ENCODE measurements around the gene DDX17. TPM values are rescaled to one million over a fixed set of nuclear protein-coding genes. Genes with fewer than 3 reads are reported as not detected.
A peak's percentile ranks its signal among the peaks of the same experiment; 100 is the strongest.

The DDX17 gene
- total RNA-seq, 2 experiments from 2014 or later: 508 to 626 TPM

DNA sequence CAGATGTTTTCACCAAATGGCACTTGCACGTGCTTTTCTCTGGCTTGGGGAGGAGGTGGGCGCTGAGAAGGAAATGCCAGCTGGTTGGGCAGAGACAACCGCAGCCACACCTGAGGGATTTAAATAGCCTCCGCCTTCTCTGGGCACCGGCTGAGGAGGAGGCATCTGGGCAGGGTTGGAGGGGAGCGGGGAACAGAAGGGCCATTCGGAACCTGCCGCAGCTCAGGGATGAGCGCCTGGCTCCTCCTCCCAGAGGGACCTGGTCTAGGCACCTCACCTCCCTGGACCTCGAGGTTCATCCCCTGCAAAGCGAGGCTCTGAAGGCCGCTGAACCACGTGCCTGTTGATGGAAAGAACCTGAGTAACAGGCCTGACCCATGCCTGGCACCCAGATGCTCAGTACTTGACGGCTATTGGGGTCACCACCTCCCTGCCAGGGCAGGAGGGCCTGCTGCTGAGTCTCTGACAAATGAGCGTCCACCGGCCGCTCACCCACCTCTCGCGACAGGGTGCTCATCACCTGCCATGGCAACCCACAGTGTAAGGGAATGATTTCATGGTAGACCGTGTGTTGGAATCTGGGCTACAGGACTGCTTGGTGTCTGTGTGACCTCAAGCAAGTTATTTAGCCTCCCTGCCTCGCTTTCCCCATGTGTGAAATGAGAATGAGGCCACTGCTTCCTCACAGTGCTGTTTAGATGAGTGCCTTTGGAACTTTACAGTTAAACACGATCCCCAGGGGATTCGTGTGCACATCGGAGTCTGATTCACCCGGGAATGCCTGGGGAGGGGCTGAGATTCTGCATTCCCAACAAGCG is 40.2 kb downstream of the DDX17 start:
- H3K79me2 ChIP-seq (ENCODE audit: insufficient read depth, low read depth, low read length): no peaks in the 10 kb centered on the region
- DNase-seq (ENCODE audit: low spot score): peak; percentile 48
- no peaks in the 10 kb centered on the region for H4K20me1 ChIP-seq (ENCODE audit: insufficient read depth, low read length)
- CTCF ChIA-PET (ENCODE audit: unreplicated experiment): no interaction called here
- no TSS peak for BruUV-seq (replicated peaks)
- no peak overlapping the region for H3K27ac ChIP-seq (ENCODE audit: low read depth, low read length, poor library complexity, severe bottlenecking)
- no peak overlapping the region for H3K4me3 ChIP-seq (ENCODE audit: low read depth, low read length, poor library complexity, severe bottlenecking)
- H2AFZ ChIP-seq (ENCODE audit: low read length): no peak overlapping the region
- H3K4me2 ChIP-seq (ENCODE audit: low read length): no peak overlapping the region; the same call in 1 of the 2 replicates
- no peaks in the 10 kb centered on the region for H3K9me2 ChIP-seq (ENCODE audit: insufficient read depth, low read length)
- no peaks in the 10 kb centered on the region for H3K9me3 ChIP-seq (ENCODE audit: low read length)
- intact Hi-C loops (cut with micrococcal nuclease; ENCODE audit: unreplicated experiment): no loop called here
- TF ChIP-seq EZH2phosphoT487 (IDR thresholded peaks at IDR 0.05; ENCODE audit: borderline replicate concordance, low read depth, low read length): no peak
- TF ChIP-seq, protein P1, sequence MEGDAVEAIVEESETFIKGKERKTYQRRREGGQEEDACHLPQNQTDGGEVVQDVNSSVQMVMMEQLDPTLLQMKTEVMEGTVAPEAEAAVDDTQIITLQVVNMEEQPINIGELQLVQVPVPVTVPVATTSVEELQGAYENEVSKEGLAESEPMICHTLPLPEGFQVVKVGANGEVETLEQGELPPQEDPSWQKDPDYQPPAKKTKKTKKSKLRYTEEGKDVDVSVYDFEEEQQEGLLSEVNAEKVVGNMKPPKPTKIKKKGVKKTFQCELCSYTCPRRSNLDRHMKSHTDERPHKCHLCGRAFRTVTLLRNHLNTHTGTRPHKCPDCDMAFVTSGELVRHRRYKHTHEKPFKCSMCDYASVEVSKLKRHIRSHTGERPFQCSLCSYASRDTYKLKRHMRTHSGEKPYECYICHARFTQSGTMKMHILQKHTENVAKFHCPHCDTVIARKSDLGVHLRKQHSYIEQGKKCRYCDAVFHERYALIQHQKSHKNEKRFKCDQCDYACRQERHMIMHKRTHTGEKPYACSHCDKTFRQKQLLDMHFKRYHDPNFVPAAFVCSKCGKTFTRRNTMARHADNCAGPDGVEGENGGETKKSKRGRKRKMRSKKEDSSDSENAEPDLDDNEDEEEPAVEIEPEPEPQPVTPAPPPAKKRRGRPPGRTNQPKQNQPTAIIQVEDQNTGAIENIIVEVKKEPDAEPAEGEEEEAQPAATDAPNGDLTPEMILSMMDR (conservative IDR thresholded peaks at IDR 0.05; ENCODE audit: low read length): no peak
- H3K4me1 ChIP-seq (ENCODE audit: insufficient read depth, low read length, poor library complexity, severe bottlenecking): peaks cover 33% of the 10 kb centered on the region
- H3K36me3 ChIP-seq (ENCODE audit: insufficient read depth, low read length): no peaks in the 10 kb centered on the region
- POLR2A ChIA-PET: interaction anchor here (0.7 kb wide), 1 partner anchor 45 kb away, joined by 3 read pairs; no protein-coding TSS in a partner anchor

GRCh38 chr22:38464992-38465672 is 41.0 kb downstream of the DDX17 start:
- no peak for TF ChIP-seq EZH2phosphoT487 (IDR thresholded peaks at IDR 0.05; ENCODE audit: borderline replicate concordance, low read depth, low read length)
- TF ChIP-seq, protein P1 (conservative IDR thresholded peaks at IDR 0.05; ENCODE audit: low read length): no peak
- Histone ChIP-seq H3K79me2 (ENCODE audit: insufficient read depth, low read depth, low read length) (no peaks in the 10 kb centered on the region), H3K4me3 (ENCODE audit: low read depth, low read length, poor library complexity, severe bottlenecking) (no peak overlapping the region), H3K36me3 (ENCODE audit: insufficient read depth, low read length) (no peaks in the 10 kb centered on the region), H3K9me3 (ENCODE audit: low read length) (no peaks in the 10 kb centered on the region), H2AFZ (ENCODE audit: low read length) (no peak overlapping the region), H3K4me2 (ENCODE audit: low read length) (no peak overlapping the region; the same call in 1 of the 2 replicates), H3K27ac (ENCODE audit: low read depth, low read length, poor library complexity, severe bottlenecking) (no peak overlapping the region), H3K4me1 (ENCODE audit: insufficient read depth, low read length, poor library complexity, severe bottlenecking) (peaks cover 34% of the 10 kb centered on the region), H4K20me1 (ENCODE audit: insufficient read depth, low read length) (no peaks in the 10 kb centered on the region), H3K9me2 (ENCODE audit: insufficient read depth, low read length) (no peaks in the 10 kb centered on the region)
- DNase-seq (ENCODE audit: low spot score): no peak
- ChIA-PET POLR2A (interaction anchor here (0.7 kb wide), 1 partner anchor 127 kb away, joined by 5 read pairs; no protein-coding TSS in a partner anchor), CTCF (ENCODE audit: unreplicated experiment) (no interaction called here)
- BruUV-seq (replicated peaks): no TSS peak
- intact Hi-C loops (cut with micrococcal nuclease; ENCODE audit: unreplicated experiment): loop anchor here (5.0 kb wide), 2 partner anchors 107 to 413 kb away; partner anchors contain the start of gene DMC1
